K562 (cell line): ENCODE measurements around the gene ESPL1. TPM values are rescaled to one million over a fixed set of nuclear protein-coding genes. Genes with fewer than 3 reads are reported as not detected.
A peak's percentile ranks its signal among the peaks of the same experiment; 100 is the strongest.

Experiments used
- ATAC-seq: fragments of 200-7000 bp; cut with Tn5 transposase; 3 replicates; pipeline ENCODE4 v1.9.1; 2020; ENCODE audit warnings: moderate library complexity
- BruUV-seq: library from RNA; stranded (reverse); fragments of 400-500 nt; replicated peaks from 2 replicates; lab custom pipeline; 2021; lab: Mats Ljungman, UMichigan
- CTCF ChIA-PET: fragments of 300-600 bp; formaldehyde crosslinking; extraction: SDS; loops from one replicate; lab custom pipeline; 2021; ENCODE audit warnings: low intra/inter-chr PET ratio; lab: Yijun Ruan, JAX
- POLR2A ChIA-PET: fragments of 300-600, 350-650 bp; sonication (Branson Sonifier 250); formaldehyde crosslinking; extraction: SDS; loops from one replicate; lab custom pipeline; 2021; ENCODE audit warnings: antibody characterized with exemption, inconsistent platforms; lab: Yijun Ruan, JAX
- DNase-seq, 4 experiments: peaks; one replicate each; pipeline versions ENCODE4 v3.0.0 to v3.0.0-alpha.2; 2011 to 2018; ENCODE audit warnings: low spot score in 3 of 4, mixed read lengths in 3 of 4; ENCODE audit errors: extremely low read depth in 1 of 4
- FAIRE-seq: peaks from 2 replicates; lab custom pipeline; 2011; peaks lifted over from hg19 to GRCh38; lab: Jason Lieb, UNC
- H2AFZ ChIP-seq: 2 replicates; pipeline ENCODE4 v1.6.0; 2011; ENCODE audit warnings: low read depth, low read length, control low read depth, inconsistent platforms
- H3K27ac ChIP-seq: fragments of 200-600 bp; 3 replicates; pipeline ENCODE4 v1.8.0; 2011; ENCODE audit warnings: low read depth, mild to moderate bottlenecking, control low read depth, inconsistent platforms, low read length, moderate library complexity, mixed read lengths; ENCODE audit errors: extremely low read depth
- H3K27me3 ChIP-seq, 2 experiments: fragments of 300-600 bp in 1 of 2; 2 replicates in 1 of 2; 3 replicates in 1 of 2; pipeline versions ENCODE4 v1.6.0 to v1.8.0; 2011; ENCODE audit warnings: inconsistent platforms in 2 of 2, low read length in 2 of 2, mild to moderate bottlenecking in 1 of 2, mixed read lengths in 1 of 2, moderate library complexity in 1 of 2; ENCODE audit not compliant: control insufficient read depth in 2 of 2, insufficient read depth in 2 of 2
- H3K36me3 ChIP-seq: fragments of 300-600 bp; 3 replicates; pipeline ENCODE4 v1.8.0; 2011; ENCODE audit warnings: mild to moderate bottlenecking, low read length, inconsistent platforms; ENCODE audit not compliant: control insufficient read depth, insufficient read depth
- H3K4me1 ChIP-seq, 2 experiments: fragments of 200-600 bp in 1 of 2; replicated peaks in 1 of 2; 2 replicates in 1 of 2; 3 replicates in 1 of 2; pipeline versions ENCODE4 v1.5.1 to v1.8.0; 2011; ENCODE audit warnings: inconsistent platforms in 2 of 2, low read length in 2 of 2, mild to moderate bottlenecking in 1 of 2, mixed read lengths in 1 of 2, moderate library complexity in 1 of 2; ENCODE audit not compliant: control insufficient read depth in 2 of 2, insufficient read depth in 2 of 2
- H3K4me2 ChIP-seq: 2 replicates; pipeline ENCODE4 v1.6.1; 2011; ENCODE audit warnings: low read length, control low read depth, inconsistent platforms, mixed read lengths; ENCODE audit not compliant: insufficient read depth
- H3K4me3 ChIP-seq: fragments of 200-600 bp; sonication (generic), shearing (Covaris generic); 2 replicates; pipeline ENCODE4 v1.5.1; 2016; ENCODE audit warnings: control low read depth, inconsistent platforms
- H3K79me2 ChIP-seq: fragments of 200-600 bp; 3 replicates; pipeline ENCODE4 v1.8.0; 2011; ENCODE audit warnings: low read length, inconsistent platforms; ENCODE audit not compliant: control insufficient read depth, insufficient read depth
- H3K9ac ChIP-seq, 2 experiments: 2 replicates each; pipeline versions ENCODE4 v1.6.0 to v1.6.1; 2011; ENCODE audit warnings: low read depth in 2 of 2, low read length in 2 of 2, control low read depth in 1 of 2, inconsistent platforms in 1 of 2, mild to moderate bottlenecking in 1 of 2, mixed read lengths in 1 of 2; ENCODE audit not compliant: insufficient read depth in 1 of 2
- H3K9me1 ChIP-seq: one replicate; pipeline ENCODE4 v1.6.0; 2011; ENCODE audit warnings: inconsistent platforms, mild to moderate bottlenecking, low read length, moderate library complexity; ENCODE audit not compliant: control insufficient read depth, insufficient read depth
- H3K9me3 ChIP-seq: replicated peaks from 2 replicates; pipeline ENCODE4 v1.5.1; 2011; ENCODE audit warnings: low read depth, low read length, inconsistent platforms; ENCODE audit not compliant: control insufficient read depth, insufficient read depth
- H4K20me1 ChIP-seq: replicated peaks from 2 replicates; pipeline ENCODE4 v1.6.1; 2011; ENCODE audit warnings: low read length, inconsistent platforms, mixed read lengths; ENCODE audit not compliant: control insufficient read depth, insufficient read depth
- CSDE1 ChIP-seq, 2 experiments: fragments of 450-650 bp; IDR thresholded peaks; 2 replicates each; pipeline ENCODE4 v1.6.1; 2016; ENCODE audit warnings: mild to moderate bottlenecking in 1 of 2
- WGBS: fragments of 100-300 bp; shearing (Covaris generic); methylation state at CpG from one replicate; pipeline ENCODE4 v1.1.6; 2016; ENCODE audit warnings: low coverage, mixed read lengths; ENCODE audit not compliant: insufficient coverage; ENCODE audit errors: missing lambda C conversion rate; 5-methylcytosine and 5-hydroxymethylcytosine counted together
- in situ Hi-C: fragments of 300-500 bp; cut with MboI; formaldehyde crosslinking; loops from 4 replicates; pipeline ENCODE4 v1.15.0; 2018; ENCODE audit warnings: inconsistent platforms, mixed read lengths
- intact Hi-C: fragments of 100-400 bp; cut with micrococcal nuclease; formaldehyde crosslinking; loops from 2 replicates; pipeline ENCODE4 v1.14.2; 2022
- polyA plus RNA-seq, 8 experiments: library from polyadenylated mRNA; depleted of rRNA in 4 of 8; stranded (reverse) in 5 of 8; unstranded in 3 of 8; fragments of >200 nt; fragmentation: Nextera tagmentation in 2 of 8; fragmentation: Illumina TruSeq in 1 of 8; extraction: Ambion mirVana in 2 of 8; extraction: Trizol in 1 of 8; gene quantifications; 2 replicates each; pipeline versions ENCODE4 v1.2.1 to v1.2.3, GENCODE V29; 2011 to 2014; ENCODE audit warnings: inconsistent platforms in 1 of 8, missing spikeins in 1 of 8
- total RNA-seq, 7 experiments: library from RNA; depleted of rRNA in 6 of 7; stranded (reverse); fragments of >200 nt in 6 of 7; fragmentation: Illumina TruSeq in 2 of 7; extraction: Trizol in 2 of 7; gene quantifications; 2 replicates each; pipeline versions ENCODE4 v1.2.1 to v1.2.3, GENCODE V29; 2011 to 2021; ENCODE audit warnings: low replicate concordance in 1 of 7
- TF ChIP-seq, protein P1 (sequence below), 3 experiments: IDR thresholded peaks in 2 of 3; conservative IDR thresholded peaks in 1 of 3; 2 replicates each; pipeline ENCODE4 v1.5.1; 2011 to 2012; ENCODE audit warnings: low read length in 3 of 3, mild to moderate bottlenecking in 3 of 3, control low read depth in 2 of 3, improper control_type of control experiment in 1 of 3, inconsistent platforms in 1 of 3, low read depth in 1 of 3, mixed read lengths in 1 of 3, moderate library complexity in 1 of 3; ENCODE audit not compliant: insufficient read depth in 2 of 3

Gene ESPL1
- total and polyA plus RNA-seq, 9 of the 15 experiments (the other 6 are each of a cell fraction or from before 2014, with no cell fraction given) = 1.2 to 55.0 (median 18.7) TPM

DNA sequence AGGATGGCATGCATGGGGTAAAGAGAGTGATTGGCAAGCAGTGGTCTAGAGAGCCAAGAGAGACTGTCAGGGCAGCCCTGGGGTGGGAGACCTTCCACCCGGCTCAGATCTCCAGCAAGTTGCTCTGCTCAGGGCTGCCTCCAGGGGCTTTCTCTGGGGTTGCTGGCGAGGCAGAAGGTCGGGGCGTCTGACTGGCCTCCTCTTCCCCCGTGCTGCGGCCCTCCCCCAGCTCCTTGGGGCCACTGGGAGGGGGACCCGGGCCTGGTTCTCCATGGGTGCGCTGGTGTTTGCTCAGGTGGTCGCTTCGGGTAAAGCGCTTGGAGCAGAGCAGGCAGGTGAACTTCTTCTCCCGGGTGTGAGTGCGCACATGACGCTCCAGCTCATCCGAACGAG lies 59.9 kb downstream of the ESPL1 start:
- no peak overlapping the region; the same call in 2 of the 3 replicates for H3K27ac ChIP-seq
- intact Hi-C loops = loop anchor here (10.0 kb wide), 1 partner anchor 97 kb away; the partner anchor contains the start of gene AMHR2
- no peak overlapping the region for H3K4me3 ChIP-seq
- BruUV-seq = no TSS peak
- peak overlapping the region in 1 of 2 experiments; percentile 49; a peak in 1 of 4 replicates for H3K9ac ChIP-seq
- H4K20me1 ChIP-seq = no peaks in the 10 kb centered on the region
- no peaks in the 10 kb centered on the region for H3K27me3 ChIP-seq
- H3K4me1 ChIP-seq = peaks cover 16 to 47% of the 10 kb centered on the region in 2 experiments
- CTCF ChIA-PET = interaction anchor here (0.6 to 1.7 kb wide), 5 partner anchors 17 to 153 kb away, joined by 3 to 11 read pairs (median 5); no protein-coding TSS in a partner anchor
- DNase-seq = peak; percentile 38 to 54 (median 46)
- no peaks in the 10 kb centered on the region for H3K36me3 ChIP-seq
- TF ChIP-seq, protein P1, sequence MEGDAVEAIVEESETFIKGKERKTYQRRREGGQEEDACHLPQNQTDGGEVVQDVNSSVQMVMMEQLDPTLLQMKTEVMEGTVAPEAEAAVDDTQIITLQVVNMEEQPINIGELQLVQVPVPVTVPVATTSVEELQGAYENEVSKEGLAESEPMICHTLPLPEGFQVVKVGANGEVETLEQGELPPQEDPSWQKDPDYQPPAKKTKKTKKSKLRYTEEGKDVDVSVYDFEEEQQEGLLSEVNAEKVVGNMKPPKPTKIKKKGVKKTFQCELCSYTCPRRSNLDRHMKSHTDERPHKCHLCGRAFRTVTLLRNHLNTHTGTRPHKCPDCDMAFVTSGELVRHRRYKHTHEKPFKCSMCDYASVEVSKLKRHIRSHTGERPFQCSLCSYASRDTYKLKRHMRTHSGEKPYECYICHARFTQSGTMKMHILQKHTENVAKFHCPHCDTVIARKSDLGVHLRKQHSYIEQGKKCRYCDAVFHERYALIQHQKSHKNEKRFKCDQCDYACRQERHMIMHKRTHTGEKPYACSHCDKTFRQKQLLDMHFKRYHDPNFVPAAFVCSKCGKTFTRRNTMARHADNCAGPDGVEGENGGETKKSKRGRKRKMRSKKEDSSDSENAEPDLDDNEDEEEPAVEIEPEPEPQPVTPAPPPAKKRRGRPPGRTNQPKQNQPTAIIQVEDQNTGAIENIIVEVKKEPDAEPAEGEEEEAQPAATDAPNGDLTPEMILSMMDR (IDR thresholded peaks at IDR 0.05 in 2 of 3, conservative IDR thresholded peaks at IDR 0.05 in 1 of 3; ENCODE audit: insufficient read depth in 2 of 3, low read depth in 1 of 3, low read length in 3 of 3) = peak in 2 of 3 experiments; percentile 27 to 43; a peak in 4 of 6 replicates
- TF ChIP-seq CSDE1 (IDR thresholded peaks at IDR 0.05) = no peak
- in situ Hi-C loops = loop anchor here (10.0 kb wide), 1 partner anchor 177 kb away; the partner anchor contains the start of genes NPFF and TARBP2
- peak overlapping the region; percentile 44 for H2AFZ ChIP-seq
- WGBS = 50% methylated on average over 8 of the region's 16 CpGs
- H3K9me1 ChIP-seq = no peaks in the 10 kb centered on the region
- H3K79me2 ChIP-seq = no peaks in the 10 kb centered on the region
- H3K4me2 ChIP-seq = no peak overlapping the region
- POLR2A ChIA-PET = interaction anchor here (0.6 to 2.1 kb wide), 5 partner anchors 17 to 133 kb away, joined by 3 to 9 read pairs (median 5); no protein-coding TSS in a partner anchor
- no peak for FAIRE-seq
- H3K9me3 ChIP-seq = no peaks in the 10 kb centered on the region
- ATAC-seq = peak; percentile 19; the same call in 2 of the 3 replicates
